Heart left ventricle (tissue), 13 donors: ENCODE results near the gene EPHA5.
A peak's percentile ranks its signal among the peaks of the same experiment; 100 is the strongest.

Experiments
- CTCF ChIP-seq, 12 donors: fragments of 200-600 bp; sonication (generic) in 4 of 12; IDR thresholded peaks; one replicate each; pipeline versions ENCODE4 v1.5.0 to v1.8.0; 2018 to 2022; ENCODE audit warnings: antibody characterized with exemption in 12 of 12, mild to moderate bottlenecking in 5 of 12
- POLR2A ChIP-seq, 2 donors: fragments of 450-650 bp; IDR thresholded peaks; one replicate each; pipeline ENCODE4 v1.6.1; 2017; ENCODE audit warnings: antibody characterized with exemption in 2 of 2, mild to moderate bottlenecking in 2 of 2, moderate library complexity in 2 of 2
- donor health status: ischemic (EF 13 %, LVEDD 7.1; RV severe dilation, severe dysfunction).
- donor health status: DM: no; HTN: yes; CAD: no.
- donor health status: DM: no; HTN: no; CAD: no.
- donor health status: ischemic (EF 25% LVEDD 6.9; RV normal size, moderate dysfunction).
- donor health status: ischemic (EF 25% LVEDD 5.7; RV mildly dilated, moderate dysfunction).
- donor health status: ischemic (EF 35%, LVEDD 5.7; RV mildly dilated, moderate dysfunction).
- donor health status: nonischemic (EF 11% LVEDD 7.7; RV severe dilation, severe dysfunction).
- donor health status: DM: yes; HTN: yes; CAD: no.
- donor health status: PGD.
- donor health status: ischemic (EF 29% LVEDD 5.4; RV normal size, mild dysfunction).
- donor health status: nonischemic (EF 23%, LVEDD 6.1; RV moderate dilation, normal function).

GRCh38 chr4:65401083-65401482 lies 269.2 kb downstream of the EPHA5 start:
- TF ChIP-seq CTCF (IDR thresholded peaks at IDR 0.05) (peak in 3 of 12 donors; percentile 21 to 48 (median 41)), POLR2A (IDR thresholded peaks at IDR 0.05) (no peak)
